Peyer's patch (tissue), 4 donors: ENCODE data around the gene DNASE2B. TPM values are rescaled to one million over a fixed set of nuclear protein-coding genes. Genes with fewer than 3 reads are reported as not detected.

Experiments
- DNase-seq, 3 donors: peaks; one replicate each; pipeline ENCODE4 v3.0.0-alpha.2; 2017 to 2019
- H3K27ac ChIP-seq, 4 donors: fragments of 200-600 bp; sonication (generic); one replicate each; pipeline ENCODE4 v1.5.1; 2016 to 2019
- H3K27me3 ChIP-seq, 2 donors: fragments of 200-600 bp; sonication (generic); one replicate each; pipeline ENCODE4 v1.5.1; 2019
- H3K36me3 ChIP-seq, 3 donors: fragments of 200-600 bp; sonication (generic); one replicate each; pipeline ENCODE4 v1.5.1; 2016 to 2019
- H3K4me1 ChIP-seq, 4 donors: fragments of 200-600 bp; sonication (generic); one replicate each; pipeline ENCODE4 v1.5.1; 2016 to 2019
- H3K4me3 ChIP-seq, 4 donors: fragments of 200-600 bp; sonication (generic); 1 replicate in 3 of 4; 2 replicates in 1 of 4; pipeline ENCODE4 v1.5.1; 2016 to 2019; ENCODE audit warnings: mild to moderate bottlenecking in 1 of 4
- H3K9me3 ChIP-seq, 4 donors: fragments of 200-600 bp; sonication (generic); one replicate each; pipeline ENCODE4 v1.5.1; 2016 to 2019; ENCODE audit warnings: mild to moderate bottlenecking in 1 of 4
- POLR2A ChIP-seq, 2 donors: fragments of 450-650 bp; IDR thresholded peaks; one replicate each; pipeline ENCODE4 v1.5.1; 2017; ENCODE audit warnings: antibody characterized with exemption in 2 of 2, mild to moderate bottlenecking in 2 of 2, moderate library complexity in 2 of 2
- total RNA-seq, 4 donors: library from RNA; depleted of rRNA; stranded (reverse); fragments of >200 nt; gene quantifications; one replicate each; pipeline ENCODE4 v1.1.0, GENCODE V29; 2016
- TF ChIP-seq, protein P1 (sequence below), 6 experiments: fragments of 450-650 bp in 4 of 6; fragments of 200-600 bp in 2 of 6; sonication (generic) in 1 of 6; IDR thresholded peaks; one replicate each; pipeline ENCODE4 v1.5.1; 2017 to 2019; ENCODE audit warnings: antibody characterized with exemption in 6 of 6, mild to moderate bottlenecking in 3 of 6, moderate library complexity in 1 of 6

DNASE2B gene
- total RNA-seq, 4 donors from 2014 or later, result not detected

- no peaks in the 10 kb centered on the region for H3K4me1 ChIP-seq
- DNase-seq, result no peak
- no peaks in the 10 kb centered on the region for H3K27me3 ChIP-seq
- H3K9me3 ChIP-seq, result no peaks in the 10 kb centered on the region
- H3K27ac ChIP-seq, result no peak overlapping the region
- no peak for TF ChIP-seq POLR2A (IDR thresholded peaks at IDR 0.05)
- TF ChIP-seq, protein P1, sequence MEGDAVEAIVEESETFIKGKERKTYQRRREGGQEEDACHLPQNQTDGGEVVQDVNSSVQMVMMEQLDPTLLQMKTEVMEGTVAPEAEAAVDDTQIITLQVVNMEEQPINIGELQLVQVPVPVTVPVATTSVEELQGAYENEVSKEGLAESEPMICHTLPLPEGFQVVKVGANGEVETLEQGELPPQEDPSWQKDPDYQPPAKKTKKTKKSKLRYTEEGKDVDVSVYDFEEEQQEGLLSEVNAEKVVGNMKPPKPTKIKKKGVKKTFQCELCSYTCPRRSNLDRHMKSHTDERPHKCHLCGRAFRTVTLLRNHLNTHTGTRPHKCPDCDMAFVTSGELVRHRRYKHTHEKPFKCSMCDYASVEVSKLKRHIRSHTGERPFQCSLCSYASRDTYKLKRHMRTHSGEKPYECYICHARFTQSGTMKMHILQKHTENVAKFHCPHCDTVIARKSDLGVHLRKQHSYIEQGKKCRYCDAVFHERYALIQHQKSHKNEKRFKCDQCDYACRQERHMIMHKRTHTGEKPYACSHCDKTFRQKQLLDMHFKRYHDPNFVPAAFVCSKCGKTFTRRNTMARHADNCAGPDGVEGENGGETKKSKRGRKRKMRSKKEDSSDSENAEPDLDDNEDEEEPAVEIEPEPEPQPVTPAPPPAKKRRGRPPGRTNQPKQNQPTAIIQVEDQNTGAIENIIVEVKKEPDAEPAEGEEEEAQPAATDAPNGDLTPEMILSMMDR (IDR thresholded peaks at IDR 0.05), result no peak
- H3K36me3 ChIP-seq, result no peaks in the 10 kb centered on the region
- no peak overlapping the region for H3K4me3 ChIP-seq
These were observed 63.8 kb downstream of the DNASE2B start for GRCh38 chr1:84462118-84462517.

Other genes starting within 250 kb of the DNASE2B start
- 1 to 10 TPM; 1.1 to 3.5 (median 2.3) TPM for gene SAMD13, start 96.8 kb upstream of the DNASE2B start, total RNA-seq
- gene RPF1, start 80.8 kb downstream of the DNASE2B start, total RNA-seq, result 10 to 100 TPM; 12.1 to 37.1 (median 18.4) TPM
- 1 to 10 TPM in 2 of 4 donors, under 1 TPM in 1, not detected in 1; 0.18 to 1.9 (median 1.1) TPM for gene SPATA1, start 107.9 kb downstream of the DNASE2B start, total RNA-seq
- 10 to 100 TPM; 19.0 to 99.1 (median 67.9) TPM for gene GNG5, start 108.1 kb downstream of the DNASE2B start, total RNA-seq
- gene CTBS, start 176.0 kb downstream of the DNASE2B start, total RNA-seq, result 10 to 100 TPM in 3 of 4 donors, 1 to 10 TPM in 1; 5.0 to 18.4 (median 11.4) TPM